Measurements from ENCODE around the gene ZBTB8B.

DNA sequence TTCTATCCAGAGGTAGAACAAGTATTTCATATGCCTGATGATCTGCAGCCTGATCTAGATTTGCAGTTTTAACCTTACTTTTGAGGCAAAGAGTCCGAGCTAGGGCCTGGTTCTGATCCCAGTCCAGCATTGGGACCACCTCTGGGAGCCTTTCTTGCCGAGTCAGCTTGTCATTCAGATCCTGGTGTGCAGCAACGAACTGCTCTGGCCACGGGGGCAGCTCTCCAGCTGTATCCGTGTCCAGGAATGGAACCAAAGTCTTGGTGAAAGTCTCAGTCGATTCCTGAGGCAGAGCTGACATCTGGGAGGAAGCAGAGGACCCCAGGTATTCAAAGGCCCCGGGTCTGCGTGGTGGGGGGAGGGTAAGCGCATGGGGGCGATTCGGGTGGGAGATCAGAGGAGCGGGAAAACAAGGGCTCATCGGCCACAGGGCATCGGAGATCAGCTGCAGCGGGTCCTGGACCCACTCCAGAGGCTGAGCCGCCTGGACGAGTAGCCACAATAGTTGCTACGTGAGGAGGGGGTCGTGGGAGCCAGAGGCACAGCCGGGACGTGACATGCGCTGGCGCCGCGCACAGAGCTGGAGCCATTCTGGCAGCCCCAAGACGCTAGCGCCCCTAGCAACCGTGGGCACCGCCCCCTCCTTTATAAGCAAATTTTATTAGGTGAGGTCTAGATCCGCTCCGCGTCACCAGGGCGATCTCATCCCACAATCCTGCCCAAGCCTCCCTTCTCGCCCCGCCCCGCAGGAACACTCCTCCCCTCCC is 38.2 kb upstream of the ZBTB8B start:
- TF ChIP-seq, protein P1, sequence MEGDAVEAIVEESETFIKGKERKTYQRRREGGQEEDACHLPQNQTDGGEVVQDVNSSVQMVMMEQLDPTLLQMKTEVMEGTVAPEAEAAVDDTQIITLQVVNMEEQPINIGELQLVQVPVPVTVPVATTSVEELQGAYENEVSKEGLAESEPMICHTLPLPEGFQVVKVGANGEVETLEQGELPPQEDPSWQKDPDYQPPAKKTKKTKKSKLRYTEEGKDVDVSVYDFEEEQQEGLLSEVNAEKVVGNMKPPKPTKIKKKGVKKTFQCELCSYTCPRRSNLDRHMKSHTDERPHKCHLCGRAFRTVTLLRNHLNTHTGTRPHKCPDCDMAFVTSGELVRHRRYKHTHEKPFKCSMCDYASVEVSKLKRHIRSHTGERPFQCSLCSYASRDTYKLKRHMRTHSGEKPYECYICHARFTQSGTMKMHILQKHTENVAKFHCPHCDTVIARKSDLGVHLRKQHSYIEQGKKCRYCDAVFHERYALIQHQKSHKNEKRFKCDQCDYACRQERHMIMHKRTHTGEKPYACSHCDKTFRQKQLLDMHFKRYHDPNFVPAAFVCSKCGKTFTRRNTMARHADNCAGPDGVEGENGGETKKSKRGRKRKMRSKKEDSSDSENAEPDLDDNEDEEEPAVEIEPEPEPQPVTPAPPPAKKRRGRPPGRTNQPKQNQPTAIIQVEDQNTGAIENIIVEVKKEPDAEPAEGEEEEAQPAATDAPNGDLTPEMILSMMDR (IDR thresholded peaks at IDR 0.05; ENCODE audit: low read depth, low read length), result no peak
- TF ChIP-seq EZH2phosphoT487 (IDR thresholded peaks at IDR 0.05; ENCODE audit: low read depth), result no peak

All from OCI-LY3 (cell line).